Skeletal muscle satellite cell (primary cell): Measurements from ENCODE around the gene LCE2C. TPM values are rescaled to one million over a fixed set of nuclear protein-coding genes. Genes with fewer than 3 reads are reported as not detected.
"Not testable (repeated sequence)": the region's sequence is repeated elsewhere in the genome, so short reads cannot be mapped to it uniquely, and the experiment has no call there.

Experiments
- H3K27me3 ChIP-seq: 2 replicates; pipeline ENCODE4 v1.7.0; 2013; ENCODE audit warnings: low read length; ENCODE audit not compliant: control insufficient read depth, insufficient read depth
- H3K36me3 ChIP-seq: 2 replicates; pipeline ENCODE4 v1.7.0; 2013; ENCODE audit warnings: mild to moderate bottlenecking, control low read depth, low read length; ENCODE audit not compliant: insufficient read depth
- H3K4me1 ChIP-seq: 2 replicates; pipeline ENCODE4 v1.7.0; 2013; ENCODE audit warnings: low read length; ENCODE audit not compliant: control insufficient read depth, insufficient read depth
- H3K4me2 ChIP-seq: 2 replicates; pipeline ENCODE4 v1.7.0; 2013; ENCODE audit warnings: mild to moderate bottlenecking, low read length
- H3K4me3 ChIP-seq: 2 replicates; pipeline ENCODE4 v1.7.0; 2013; ENCODE audit warnings: low read length
- H3K9ac ChIP-seq: 2 replicates; pipeline ENCODE4 v1.7.0; 2013; ENCODE audit warnings: mild to moderate bottlenecking, low read depth, low read length, moderate library complexity
- H3K9me3 ChIP-seq: replicated peaks from 2 replicates; pipeline ENCODE4 v1.7.0; 2013; ENCODE audit warnings: mild to moderate bottlenecking, control low read depth, low read length
- total RNA-seq: library from RNA; depleted of rRNA; stranded (reverse); fragments of >200 nt; gene quantifications from 2 replicates; pipeline ENCODE4 v1.2.3, GENCODE V29; 2012; rRNA removed

Gene LCE2C
- total RNA-seq, result not detected in 2 replicates

GRCh38 chr1:152674983-152675382, at the start of gene LCE2C:
Gene LCE2C (plus strand): TSS chr1:152675279. CDS start chr1:152676016, 737 bp downstream.
- peaks cover 16% of the 10 kb centered on the region for H3K27me3 ChIP-seq
- H3K36me3 ChIP-seq, H3K4me1 ChIP-seq, H3K9me3 ChIP-seq, H3K9ac ChIP-seq, H3K4me2 ChIP-seq, H3K4me3 ChIP-seq: not testable (repeated sequence)

GRCh38 chr1:152626744-152627143, 48.3 kb upstream of the LCE2C start:
- no peak overlapping the region for H3K4me2 ChIP-seq
- H3K4me1 ChIP-seq, result peaks cover 10% of the 10 kb centered on the region
- H3K27me3 ChIP-seq, result no peaks in the 10 kb centered on the region
- no peaks in the 10 kb centered on the region for H3K9me3 ChIP-seq
- H3K36me3 ChIP-seq, result no peaks in the 10 kb centered on the region
- no peak overlapping the region for H3K4me3 ChIP-seq
- H3K9ac ChIP-seq, result no peak overlapping the region

- no peaks in the 10 kb centered on the region for H3K36me3 ChIP-seq
- no peaks in the 10 kb centered on the region for H3K27me3 ChIP-seq
- no peak overlapping the region for H3K4me3 ChIP-seq
- H3K4me1 ChIP-seq, result no peaks in the 10 kb centered on the region
- H3K9ac ChIP-seq, result no peak overlapping the region
- no peak overlapping the region for H3K4me2 ChIP-seq
- H3K9me3 ChIP-seq, result no peaks in the 10 kb centered on the region
Observed at GRCh38 chr1:152630596-152630995, 44.5 kb upstream of the LCE2C start.

- H3K36me3 ChIP-seq, result no peaks in the 10 kb centered on the region
- no peak overlapping the region for H3K4me3 ChIP-seq
- H3K9ac ChIP-seq, result no peak overlapping the region
- no peaks in the 10 kb centered on the region for H3K9me3 ChIP-seq
- H3K4me1 ChIP-seq, result no peaks in the 10 kb centered on the region
- H3K27me3 ChIP-seq, result no peaks in the 10 kb centered on the region
- H3K4me2 ChIP-seq, result no peak overlapping the region
Observed at GRCh38 chr1:152640351-152640750, 34.7 kb upstream of the LCE2C start.

- no peaks in the 10 kb centered on the region for H3K27me3 ChIP-seq
- H3K9me3 ChIP-seq, result no peaks in the 10 kb centered on the region
- H3K4me3 ChIP-seq, result no peak overlapping the region
- no peak overlapping the region for H3K4me2 ChIP-seq
- no peaks in the 10 kb centered on the region for H3K36me3 ChIP-seq
- H3K9ac ChIP-seq, result no peak overlapping the region
- H3K4me1 ChIP-seq, result no peaks in the 10 kb centered on the region
Observed at GRCh38 chr1:152643945-152644344, 31.1 kb upstream of the LCE2C start.

GRCh38 chr1:152645146-152645545, 29.9 kb upstream of the LCE2C start:
- no peak overlapping the region for H3K4me2 ChIP-seq
- no peak overlapping the region for H3K4me3 ChIP-seq

GRCh38 chr1:152646656-152647055, 28.4 kb upstream of the LCE2C start:
- Histone ChIP-seq H3K9ac (no peak overlapping the region), H3K4me3 (no peak overlapping the region), H3K9me3 (no peaks in the 10 kb centered on the region)

More at GRCh38 chr1:152645146-152645545, 29.9 kb upstream of the LCE2C start:
- Histone ChIP-seq H3K27me3 (peaks cover 3% of the 10 kb centered on the region), H3K36me3 (no peaks in the 10 kb centered on the region), H3K9ac (no peak overlapping the region), H3K4me1 (no peaks in the 10 kb centered on the region), H3K9me3 (no peaks in the 10 kb centered on the region)

GRCh38 chr1:152654110-152654509, 21.0 kb upstream of the LCE2C start:
- Histone ChIP-seq H3K27me3 (peaks cover 18% of the 10 kb centered on the region), H3K4me2 (no peak overlapping the region), H3K36me3 (no peaks in the 10 kb centered on the region), H3K4me3 (no peak overlapping the region), H3K9me3 (no peaks in the 10 kb centered on the region), H3K9ac (no peak overlapping the region), H3K4me1 (no peaks in the 10 kb centered on the region)

More at GRCh38 chr1:152646656-152647055, 28.4 kb upstream of the LCE2C start:
- Histone ChIP-seq H3K4me1 (no peaks in the 10 kb centered on the region), H3K4me2 (no peak overlapping the region), H3K36me3 (no peaks in the 10 kb centered on the region), H3K27me3 (peaks cover 16% of the 10 kb centered on the region)

GRCh38 chr1:152656459-152656858, 18.6 kb upstream of the LCE2C start:
- no peaks in the 10 kb centered on the region for H3K4me1 ChIP-seq
- H3K9ac ChIP-seq, result no peak overlapping the region
- no peaks in the 10 kb centered on the region for H3K36me3 ChIP-seq
- H3K4me2 ChIP-seq, result no peak overlapping the region
- peaks cover 12% of the 10 kb centered on the region for H3K27me3 ChIP-seq
- no peaks in the 10 kb centered on the region for H3K9me3 ChIP-seq
- no peak overlapping the region for H3K4me3 ChIP-seq

- no peak overlapping the region for H3K4me2 ChIP-seq
- no peaks in the 10 kb centered on the region for H3K36me3 ChIP-seq
- no peaks in the 10 kb centered on the region for H3K4me1 ChIP-seq
- H3K4me3 ChIP-seq, result no peak overlapping the region
- H3K9me3 ChIP-seq, result no peaks in the 10 kb centered on the region
- peaks cover 8% of the 10 kb centered on the region for H3K27me3 ChIP-seq
- no peak overlapping the region for H3K9ac ChIP-seq
Observed at GRCh38 chr1:152657677-152658076, 17.4 kb upstream of the LCE2C start.

- Histone ChIP-seq H3K27me3 (peaks cover 16% of the 10 kb centered on the region), H3K4me1 (no peaks in the 10 kb centered on the region), H3K4me3 (no peak overlapping the region), H3K4me2 (no peak overlapping the region), H3K9ac (no peak overlapping the region), H3K36me3 (no peaks in the 10 kb centered on the region), H3K9me3 (no peaks in the 10 kb centered on the region)
Observed at GRCh38 chr1:152658649-152659048, 16.4 kb upstream of the LCE2C start.

GRCh38 chr1:152663098-152663497, 12.0 kb upstream of the LCE2C start, which contains the start of gene LCE2D:
Gene LCE2D (plus strand): TSS chr1:152663380. CDS start chr1:152664106, 726 bp downstream.
- no peaks in the 10 kb centered on the region for H3K36me3 ChIP-seq
- no peak within 1 kb of the TSS for H3K4me3 ChIP-seq
- peaks cover 17% of the 10 kb centered on the region for H3K27me3 ChIP-seq
- no peaks in the 10 kb centered on the region for H3K9me3 ChIP-seq
- no peak within 1 kb of the TSS for H3K9ac ChIP-seq
- H3K4me1 ChIP-seq, result no peaks in the 10 kb centered on the region
- H3K4me2 ChIP-seq, result no peak within 1 kb of the TSS
